OCI-M2 (cell line): ENCODE measurements around the gene PEX14.

ENCODE experiments used
- DNase-seq: peaks from one replicate; lab custom pipeline; 2025; ENCODE audit not compliant: unreplicated experiment; lab: John Stamatoyannopoulos, UW

PEX14 gene

DNA sequence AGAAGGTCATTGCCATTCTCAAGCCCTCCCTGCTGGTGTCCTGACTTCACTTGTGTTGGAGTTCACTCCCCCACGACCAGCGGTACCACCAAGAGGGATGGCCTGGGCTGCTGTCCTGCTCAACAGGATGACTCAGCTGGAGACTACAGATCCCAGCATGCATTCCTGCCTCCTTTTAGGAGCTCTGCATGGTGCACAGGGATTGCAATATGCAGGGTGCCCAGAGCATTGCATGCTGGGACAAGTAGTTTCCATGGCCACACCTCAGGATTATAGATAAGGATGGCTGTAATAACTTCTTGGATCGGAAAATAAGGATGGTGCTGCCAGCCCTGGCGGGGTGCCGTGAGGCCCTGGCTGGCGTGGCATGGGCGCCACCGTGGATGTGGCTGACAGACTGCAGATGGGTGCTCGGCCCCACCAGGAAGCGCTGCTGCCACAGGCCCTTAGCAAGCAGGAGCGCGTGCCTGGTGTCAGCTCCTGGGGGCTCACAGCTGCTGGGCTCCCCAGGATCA is 171.7 kb downstream of the PEX14 start:
- DNase-seq = no peak

DNA sequence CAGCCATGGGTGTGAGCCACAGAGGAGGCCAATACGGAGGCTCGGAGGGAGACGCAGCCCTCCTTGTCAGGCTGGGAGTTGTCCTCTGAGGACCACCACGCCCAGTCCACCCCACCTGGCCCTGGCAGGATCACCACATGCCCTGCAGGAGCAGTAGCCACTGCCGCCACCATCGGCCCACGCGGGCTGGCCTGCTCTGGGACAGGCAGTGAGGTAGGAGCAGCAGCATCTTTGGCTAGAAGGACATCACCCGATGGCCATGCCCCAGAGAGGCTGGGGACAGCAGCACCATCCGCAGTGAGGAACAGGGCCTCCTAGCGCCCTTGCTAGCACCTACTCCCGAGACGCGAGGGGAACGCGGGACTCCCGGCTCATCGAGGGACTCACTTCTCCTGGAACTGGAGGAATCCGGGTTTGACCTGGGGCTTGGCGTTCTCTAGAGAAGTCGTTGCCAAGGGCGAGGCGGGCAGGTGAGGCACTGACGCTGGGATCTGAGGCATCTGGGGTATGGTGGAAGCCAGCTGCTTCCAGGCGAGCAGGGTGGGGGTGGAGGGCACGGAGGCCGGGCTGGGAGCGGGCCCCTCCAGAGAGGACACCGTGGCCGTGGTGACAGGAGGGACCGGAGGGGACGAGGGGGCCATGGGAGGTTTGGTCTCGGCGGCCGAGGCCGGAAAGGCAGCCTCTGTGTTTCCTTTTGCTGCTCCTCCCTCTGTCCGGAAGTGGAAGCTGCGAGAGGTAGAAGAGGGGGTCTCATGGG is 172.8 kb downstream of the PEX14 start:
- no peak for DNase-seq

DNA sequence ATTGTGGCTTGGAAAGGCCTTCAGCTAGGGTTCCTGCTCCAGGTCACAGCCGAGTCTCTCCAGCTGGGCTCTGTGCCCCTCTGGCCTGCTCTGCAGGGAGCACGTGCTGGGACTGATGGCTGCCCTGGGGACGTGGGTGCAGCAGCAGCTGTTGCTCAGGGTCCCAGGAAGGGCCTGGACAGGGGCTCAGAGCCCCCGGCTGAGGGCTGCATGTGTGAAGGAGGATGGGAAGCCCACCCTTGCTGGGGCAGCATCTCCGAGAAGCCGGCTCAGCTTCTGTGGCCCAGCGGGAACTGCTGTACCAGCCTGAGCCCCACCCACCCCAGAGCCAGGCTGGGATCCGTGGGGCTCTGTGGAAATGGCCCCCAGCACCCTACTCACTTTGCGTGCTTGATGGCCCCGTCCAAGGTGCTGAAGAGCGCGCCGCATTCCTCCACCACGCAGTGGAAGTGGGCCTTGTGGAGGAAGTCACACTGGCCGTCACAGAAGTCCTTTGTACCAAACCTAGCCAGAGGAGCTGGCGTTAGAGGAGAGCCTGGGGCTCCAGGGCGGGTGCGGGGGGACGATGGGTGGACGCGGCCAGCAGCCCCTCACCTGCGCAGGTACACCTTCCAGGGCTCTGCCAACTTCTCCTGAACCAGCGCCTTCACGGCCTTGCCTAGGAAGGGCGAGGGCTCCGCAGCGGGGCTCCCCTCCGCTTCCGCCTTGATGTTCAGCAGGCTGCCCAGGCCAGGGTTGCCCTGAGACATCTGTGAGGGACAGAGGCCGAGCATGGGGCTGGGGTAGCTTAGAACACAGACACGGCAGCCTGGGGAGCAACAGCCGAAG is 174.2 kb downstream of the PEX14 start:
- DNase-seq = no peak

DNA sequence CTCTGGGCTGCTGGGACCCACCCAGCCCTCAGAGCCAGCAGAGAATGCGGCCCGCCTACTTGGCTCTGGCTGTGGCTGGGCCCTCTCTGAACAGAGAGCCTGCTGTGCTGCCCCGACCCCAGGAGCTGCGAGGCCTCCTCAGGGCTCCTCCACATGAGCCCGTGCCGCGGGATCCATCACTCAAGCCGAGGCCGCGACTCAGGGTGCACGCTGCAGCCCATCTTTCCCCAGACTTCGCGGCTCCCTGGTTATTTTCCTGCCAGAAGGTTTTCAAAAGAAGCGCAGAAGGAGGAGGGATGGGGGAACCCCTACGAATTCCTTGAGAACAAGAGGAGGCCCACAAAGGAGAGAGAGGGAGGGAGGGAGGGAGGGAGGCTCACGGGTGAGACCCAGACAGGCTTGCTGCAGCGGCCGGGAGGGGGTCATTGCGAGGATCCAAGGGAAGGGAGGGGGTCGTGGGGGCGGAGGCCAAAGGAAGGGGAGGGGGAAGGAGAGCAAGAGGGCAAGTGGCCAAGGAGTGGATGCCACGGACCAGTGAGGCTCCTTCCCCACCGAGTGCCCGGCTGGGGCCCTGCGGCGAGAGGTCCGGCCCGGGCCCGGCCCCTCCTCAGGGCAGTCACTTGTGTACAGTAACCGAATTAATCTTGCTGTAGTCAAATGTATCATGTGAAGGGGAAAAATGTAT is 174.9 kb downstream of the PEX14 start:
- DNase-seq = no peak

DNA sequence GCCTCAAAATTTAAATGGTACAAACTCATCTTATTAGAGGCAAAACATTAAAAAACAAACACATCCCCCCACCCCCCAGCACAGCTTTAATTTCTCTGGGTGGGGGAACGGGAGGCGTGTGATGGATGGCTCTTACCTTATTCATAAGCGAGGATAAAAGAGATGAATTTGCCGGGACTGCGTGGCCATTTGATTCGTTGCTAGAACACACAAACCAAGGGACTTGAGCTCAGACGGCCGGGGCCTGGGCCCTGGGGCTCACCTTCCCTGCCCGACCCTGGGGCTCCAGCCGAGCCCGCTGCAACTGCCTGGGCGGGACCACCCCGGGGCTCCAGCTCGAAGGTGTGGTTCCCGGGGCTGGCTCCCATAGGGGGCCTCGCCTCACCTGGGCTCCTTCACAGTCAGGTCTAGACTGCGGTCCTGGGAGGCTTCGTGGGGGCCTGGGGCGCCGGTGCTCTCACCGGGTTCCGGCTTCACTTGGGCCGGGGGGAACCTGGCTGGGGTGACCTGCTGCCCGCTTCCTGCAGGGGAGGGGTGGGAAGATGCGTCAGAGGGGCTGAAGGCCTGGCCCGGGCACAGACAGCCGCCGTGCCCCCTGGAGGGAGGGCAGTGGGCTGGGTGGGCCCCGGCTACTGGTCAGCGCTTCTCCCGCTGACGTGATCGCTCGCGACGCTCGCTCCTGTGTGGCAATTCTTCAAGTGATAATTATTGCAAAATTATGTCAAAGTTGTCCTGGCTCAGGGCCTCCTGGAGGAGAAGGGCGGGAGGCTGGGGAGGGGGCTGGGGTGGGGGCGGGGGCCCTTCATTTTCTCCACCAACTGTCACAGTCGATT is 176.0 kb downstream of the PEX14 start:
- DNase-seq = no peak

DNA sequence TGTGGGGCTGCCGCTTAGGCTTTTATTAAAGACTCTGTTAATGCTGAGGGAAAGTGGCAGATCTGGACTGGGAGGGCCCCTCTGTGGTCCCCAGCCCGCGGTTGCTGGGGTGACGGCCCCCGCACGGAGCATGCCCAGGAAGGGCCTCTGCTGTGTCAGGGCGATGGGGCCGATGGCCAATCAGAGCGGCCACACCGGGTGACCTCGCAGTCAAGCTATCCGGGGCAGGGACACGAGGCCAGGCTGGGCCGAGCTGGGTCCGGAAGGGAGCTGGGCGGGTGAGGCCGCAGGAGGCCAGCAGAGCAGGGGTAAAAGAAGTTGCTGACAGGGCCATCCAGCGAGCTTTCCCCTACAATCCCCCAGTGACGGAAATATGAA is 176.6 kb downstream of the PEX14 start:
- DNase-seq = no peak

DNA sequence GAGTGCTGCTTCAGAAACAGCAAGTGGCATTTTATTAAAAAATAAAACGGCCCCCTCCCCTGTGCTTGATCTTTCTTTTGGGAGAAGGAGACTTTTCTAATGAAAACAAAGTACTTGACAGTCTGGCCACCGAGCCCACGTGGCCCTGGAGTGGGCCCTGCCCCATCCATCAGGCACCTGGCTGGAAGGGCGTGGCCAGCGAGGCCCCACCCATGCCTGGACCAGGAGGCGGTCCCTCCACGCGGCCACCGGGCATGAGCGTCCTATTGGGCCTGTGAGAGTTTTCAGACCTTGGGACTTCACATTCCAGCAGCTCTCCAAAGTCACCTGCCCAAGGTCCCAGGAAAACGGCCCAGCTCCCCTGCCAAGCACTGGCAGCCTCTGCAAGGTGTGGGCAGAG is 177.0 kb downstream of the PEX14 start:
- no peak for DNase-seq

DNA sequence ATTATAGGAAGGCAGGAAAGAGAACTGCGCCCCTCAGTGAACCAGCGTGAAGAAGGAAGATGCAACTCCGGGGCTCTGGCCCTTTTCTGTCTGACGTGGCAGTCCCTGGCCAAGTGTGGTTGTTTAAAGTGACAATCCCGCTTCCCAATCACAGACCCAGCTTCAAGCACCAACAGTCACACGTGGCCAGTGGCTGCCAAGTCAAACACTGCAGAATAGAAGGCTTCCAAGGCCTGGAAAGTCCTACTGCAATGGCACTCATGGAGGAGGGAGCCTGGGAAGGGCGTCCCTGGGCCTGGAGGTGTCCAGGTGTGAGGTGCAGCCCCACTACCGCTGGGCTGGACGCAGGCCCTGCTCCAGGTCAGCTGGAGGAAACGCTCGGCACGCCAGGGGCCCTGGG is 177.9 kb downstream of the PEX14 start:
- no peak for DNase-seq

DNA sequence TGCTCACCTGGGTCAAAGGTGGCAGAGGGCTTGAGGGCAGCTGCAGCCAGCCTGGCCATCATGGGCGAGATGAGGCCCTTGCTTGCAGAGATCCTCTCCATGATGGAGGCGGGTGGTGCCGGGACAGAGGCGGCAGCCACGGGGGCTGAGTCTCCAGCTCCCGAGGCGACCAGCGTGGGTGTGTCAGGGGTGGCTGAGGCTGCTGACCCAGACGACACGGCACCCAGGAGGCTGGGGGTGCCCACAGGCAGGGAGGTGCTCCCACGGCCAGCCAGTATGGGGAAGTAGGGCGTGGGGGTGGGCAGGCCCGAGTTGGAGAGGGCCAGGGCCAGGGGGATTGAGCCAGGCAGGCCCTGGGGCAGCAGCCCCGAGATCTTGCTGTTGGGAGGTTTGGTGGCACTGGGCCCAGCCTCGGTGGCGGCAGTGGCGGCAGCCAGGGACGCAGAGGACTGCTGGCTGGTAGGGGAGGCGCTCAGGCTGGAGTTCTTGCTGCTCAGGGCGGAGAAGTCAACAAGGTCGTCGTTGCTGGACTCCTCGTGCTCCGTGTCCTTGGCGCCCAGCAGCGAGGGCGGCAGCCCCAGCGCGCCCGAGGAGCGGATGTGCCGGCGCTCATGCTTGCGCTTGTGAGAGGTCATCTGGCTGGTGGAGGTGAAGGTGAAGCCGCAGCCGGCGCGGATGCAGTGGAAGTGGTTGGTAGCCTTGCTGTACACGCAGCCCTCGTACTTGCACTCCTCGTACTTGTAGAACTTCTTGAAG is 178.8 kb downstream of the PEX14 start:
- DNase-seq = no peak

DNA sequence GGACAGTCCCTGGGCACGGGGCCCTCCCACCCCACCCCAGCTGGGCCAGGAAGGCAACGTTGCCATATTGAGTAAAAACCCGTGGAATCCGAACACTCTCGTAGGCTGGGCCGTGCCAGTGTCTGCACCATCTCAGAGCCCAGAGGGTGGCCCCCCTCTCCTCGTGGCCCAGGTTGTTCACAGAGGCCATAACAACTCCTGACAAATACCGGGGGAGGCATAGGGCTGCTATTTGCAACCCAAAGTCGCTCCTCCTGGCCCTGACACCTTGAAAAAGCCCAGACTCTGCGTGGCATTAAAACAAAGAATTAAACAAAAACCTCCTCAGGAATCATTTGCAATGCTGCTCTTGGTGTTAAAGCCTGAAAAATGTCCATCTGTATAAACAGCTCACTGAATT is 180.3 kb downstream of the PEX14 start:
- no peak for DNase-seq

DNA sequence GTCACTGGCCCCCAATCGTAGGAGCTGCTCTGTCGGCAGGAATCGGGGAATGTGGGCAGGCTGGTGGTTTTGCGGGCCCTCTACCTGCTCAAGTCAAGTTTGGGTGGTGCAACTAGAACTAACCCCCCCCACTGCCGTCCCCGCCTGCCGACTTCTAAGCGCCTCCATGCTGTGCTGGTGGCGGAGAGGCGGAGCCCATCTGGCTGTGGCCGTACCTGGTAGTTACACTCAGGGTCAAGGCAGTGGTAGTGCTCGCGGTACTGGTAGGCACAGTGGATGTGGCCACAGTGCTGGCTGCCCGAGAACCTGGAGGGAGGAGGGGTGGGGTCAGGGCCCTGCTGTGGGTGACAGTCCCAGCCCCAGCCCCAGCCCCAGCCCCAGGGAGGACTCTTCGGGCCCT is 181.7 kb downstream of the PEX14 start:
- DNase-seq = no peak

DNA sequence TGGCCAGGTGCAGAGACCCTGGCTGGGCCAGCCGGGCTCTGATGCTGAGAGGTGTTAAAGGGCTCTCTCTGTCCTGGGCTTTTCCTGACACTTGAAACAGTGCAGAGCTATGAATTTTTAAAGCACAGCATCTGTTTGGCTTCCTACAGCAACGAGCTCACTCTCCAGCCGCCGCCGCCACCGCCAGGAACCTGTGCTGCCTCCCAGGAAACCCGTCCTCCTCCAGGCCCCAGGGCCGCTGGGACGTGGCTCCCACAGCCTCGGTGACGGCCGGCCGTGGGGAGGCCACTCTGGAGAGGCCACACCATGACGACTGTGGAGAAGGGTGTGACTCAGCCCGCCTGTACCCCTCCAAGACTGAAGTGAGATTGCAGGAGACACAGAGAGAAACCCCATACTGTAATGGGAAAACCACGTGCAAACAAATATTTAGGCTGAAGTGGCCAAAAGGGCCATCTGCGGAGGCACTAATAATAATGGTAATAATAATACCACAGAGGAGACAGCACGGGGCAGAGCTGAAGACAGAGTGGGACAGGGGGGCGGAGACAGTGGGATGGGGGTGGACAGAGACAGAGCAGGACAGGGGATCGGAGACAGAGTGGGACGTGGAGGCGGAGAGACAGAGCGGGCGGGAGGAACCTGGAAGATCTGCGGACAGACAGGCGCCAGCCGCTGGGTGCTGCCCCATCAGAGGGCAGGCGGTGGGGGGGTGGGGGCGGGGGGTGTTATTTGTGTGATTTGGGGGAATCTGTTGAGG is 182.5 kb downstream of the PEX14 start:
- DNase-seq = no peak

DNA sequence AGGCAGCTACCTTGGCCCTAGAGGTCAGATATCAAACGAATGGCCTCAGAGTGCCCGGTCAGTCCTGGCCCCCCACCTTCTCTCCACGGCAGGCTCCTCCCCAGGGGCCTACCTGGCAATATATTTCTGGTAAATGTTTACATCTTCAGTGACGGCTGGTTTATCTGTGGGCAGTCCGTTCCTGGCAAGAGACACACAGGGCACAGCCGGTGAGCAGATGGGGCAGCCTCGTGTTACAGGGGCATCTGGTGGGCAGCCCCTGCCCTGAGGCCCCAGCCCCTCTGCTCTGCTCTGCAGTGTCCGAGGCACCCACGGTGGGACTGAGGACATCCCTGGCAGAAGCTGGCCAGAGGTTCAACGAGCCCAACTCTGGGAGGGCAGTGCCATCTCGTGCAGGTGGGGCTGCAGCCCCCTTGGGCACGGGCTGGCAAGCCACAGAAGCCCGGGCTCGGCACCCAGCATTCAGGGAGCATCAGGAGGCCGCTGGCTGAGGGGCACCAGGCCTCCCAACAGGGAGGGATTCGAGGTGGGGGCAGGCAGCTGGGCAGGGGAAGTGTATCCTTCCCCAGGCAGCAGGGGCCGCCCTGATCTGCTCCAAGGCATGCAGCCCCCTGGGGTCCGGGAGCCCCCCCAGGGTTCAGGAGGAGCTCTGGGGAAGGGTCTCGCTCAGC is 183.8 kb downstream of the PEX14 start:
- DNase-seq = no peak

DNA sequence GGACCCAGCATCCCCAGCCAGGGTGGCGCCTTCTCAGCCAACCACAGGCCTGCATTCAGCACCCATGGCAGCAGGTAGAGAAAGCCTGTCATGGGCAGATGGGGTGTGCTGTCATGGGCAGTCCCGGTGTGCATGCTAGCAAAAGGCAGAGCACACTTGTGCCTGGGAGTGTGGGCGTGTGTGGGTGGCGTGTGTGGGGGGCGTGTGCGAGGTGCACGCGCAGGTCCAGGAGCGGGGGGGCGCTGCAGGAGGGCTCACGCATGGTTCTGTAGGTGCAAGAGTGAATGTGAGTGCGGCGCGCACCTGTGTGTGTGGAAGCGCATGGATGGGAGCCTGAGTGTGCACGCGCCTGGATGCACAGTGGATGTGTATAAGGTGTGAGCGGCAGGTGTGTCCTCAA is 184.5 kb downstream of the PEX14 start:
- DNase-seq = no peak

DNA sequence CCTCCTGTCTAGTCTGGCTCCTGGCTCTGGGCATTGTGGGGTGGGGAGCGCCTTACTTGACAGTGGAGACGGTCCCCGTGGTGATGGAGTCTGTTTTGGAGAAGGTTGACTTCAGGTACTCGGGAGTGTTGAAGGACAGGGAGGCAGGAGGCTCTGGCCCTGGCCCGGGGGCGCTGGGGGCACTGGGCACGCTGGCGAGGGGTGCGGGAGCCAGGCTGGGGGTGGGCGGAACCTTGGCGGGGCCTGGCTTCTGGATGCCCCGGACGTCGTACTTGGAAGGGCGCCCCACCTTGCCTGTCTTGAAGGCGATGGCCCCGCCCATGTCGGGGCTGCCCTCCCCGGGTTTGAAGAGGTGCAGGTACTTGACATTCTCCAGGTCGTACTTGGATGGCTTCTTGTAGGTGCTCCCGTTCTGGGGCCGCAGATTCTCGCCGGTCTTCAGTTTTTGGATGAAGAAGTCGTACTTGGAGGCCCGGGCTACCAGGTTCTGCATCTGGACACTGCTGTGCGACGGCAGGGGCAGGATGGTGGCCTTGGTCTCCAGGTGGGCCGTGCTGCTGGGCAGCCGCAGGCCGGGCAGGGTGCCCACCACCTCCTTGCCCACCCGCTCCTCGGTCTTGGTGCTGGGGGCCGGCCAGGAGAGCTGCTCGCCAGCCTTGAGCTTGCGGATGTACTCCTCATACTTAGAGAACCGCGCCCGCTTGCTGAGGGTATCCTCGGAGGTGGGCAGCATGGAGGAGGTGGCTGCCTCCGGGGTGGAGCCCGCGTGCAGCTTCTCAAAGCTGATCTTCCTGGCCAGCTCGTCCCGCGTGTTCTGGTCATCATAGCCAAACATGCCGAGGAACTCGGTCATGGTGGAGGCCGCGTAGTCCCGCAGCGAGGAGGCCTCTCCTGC is 185.1 kb downstream of the PEX14 start:
- DNase-seq = no peak

DNA sequence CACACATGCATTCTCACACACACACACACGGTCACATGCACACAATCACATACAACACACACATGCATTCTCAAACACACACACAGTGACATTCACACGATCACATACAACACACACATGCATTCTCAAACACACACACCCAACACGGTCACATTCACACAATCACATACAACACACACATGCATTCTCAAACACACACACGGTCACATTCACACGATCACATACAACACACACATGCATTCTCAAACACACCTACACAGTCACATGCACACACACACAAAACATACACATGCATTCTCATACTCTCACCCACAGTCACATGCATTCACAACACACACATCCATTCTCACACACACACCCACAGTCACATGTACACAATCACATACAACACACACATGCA is 186.7 kb downstream of the PEX14 start:
- DNase-seq = no peak

DNA sequence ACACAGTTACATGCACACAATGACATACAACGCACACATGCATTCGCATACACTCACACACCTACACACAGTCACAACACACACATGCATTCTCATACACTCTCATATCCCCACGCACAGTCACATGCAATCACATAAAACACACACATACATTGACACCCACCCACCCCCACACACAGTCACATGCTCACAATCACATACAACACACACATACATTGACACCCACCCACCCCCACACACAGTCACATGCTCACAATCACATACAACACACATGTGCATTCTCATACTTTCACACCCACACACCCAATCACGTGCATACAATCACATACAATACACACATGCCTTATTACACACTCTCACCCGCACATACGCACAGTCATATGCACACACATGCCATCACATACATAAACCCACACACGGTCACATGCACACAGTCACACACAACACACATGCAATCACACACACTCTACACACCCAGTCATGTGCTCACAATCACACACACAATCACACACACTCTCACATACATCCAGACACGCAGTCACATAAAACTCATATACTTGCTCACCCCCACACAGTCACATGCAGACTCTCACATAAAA is 187.4 kb downstream of the PEX14 start:
- DNase-seq = no peak
